OCI-LY3 (cell line): ENCODE data around the gene CCDC27.

Experiments used
- CTCF ChIP-seq: fragments of 200-600, 300-600 bp; sonication (generic); IDR thresholded peaks from 2 replicates; pipeline ENCODE4 v1.5.1; 2014; ENCODE audit warnings: antibody characterized with exemption, low read length, low read depth
- EZH2phosphoT487 ChIP-seq: fragments of 200-600 bp; shearing (Covaris generic); IDR thresholded peaks from 2 replicates; pipeline ENCODE4 v1.6.1; 2018; ENCODE audit warnings: antibody characterized with exemption, mixed run types, low read depth

- no peak for TF ChIP-seq EZH2phosphoT487
- TF ChIP-seq CTCF, result no peak
Measured at GRCh38 chr1:3712573-3713535, 39.4 kb upstream of the CCDC27 start.
